ENCODE data around the gene JUND.

The JUND gene

GRCh38 chr19:18304208-18304457 lies 22.7 kb upstream of the JUND start:
- POLR2A ChIA-PET, result interaction anchor here (1.0 to 5.5 kb wide), 4 partner anchors 12 to 26 kb away, joined by 3 to 80 read pairs (median 11); partner anchors contain the start of genes JUND and LSM4
- no peak for DNase-seq (ENCODE audit: extremely low spot score)

GRCh38 chr19:18301718-18302111 lies 20.3 kb upstream of the JUND start:
- no peak for DNase-seq (ENCODE audit: extremely low spot score)
- POLR2A ChIA-PET, result interaction anchor here (0.7 to 5.5 kb wide), 3 partner anchors 18 to 115 kb away, joined by 3 to 80 read pairs (median 3); partner anchors contain the start of gene JUND
- CTCF ChIA-PET, result interaction anchor here (1.3 to 1.4 kb wide), 2 partner anchors 22 to 27 kb away, joined by 5 read pairs; no protein-coding TSS in a partner anchor
- TF ChIP-seq FOXA1 (IDR thresholded peaks at IDR 0.05) (no peak), HDGF (IDR thresholded peaks at IDR 0.05; ENCODE audit: borderline replicate concordance) (no peak), ZNF384 (IDR thresholded peaks at IDR 0.05) (no peak), FOXK2 (IDR thresholded peaks at IDR 0.05) (no peak), SUZ12 (IDR thresholded peaks at IDR 0.05) (no peak)

More at GRCh38 chr19:18304208-18304457, 22.7 kb upstream of the JUND start:
- CTCF ChIA-PET, result interaction anchor here (1.1 to 1.7 kb wide), 2 partner anchors 25 kb away, joined by 5 to 10 read pairs; no protein-coding TSS in a partner anchor
- TF ChIP-seq L3MBTL2 (conservative IDR thresholded peaks at IDR 0.05) (no peak), PKNOX1 (IDR thresholded peaks at IDR 0.05) (no peak), HDGF (IDR thresholded peaks at IDR 0.05; ENCODE audit: borderline replicate concordance) (no peak), FOXK2 (IDR thresholded peaks at IDR 0.05) (no peak), ZNF384 (IDR thresholded peaks at IDR 0.05) (no peak), ARNT (IDR thresholded peaks at IDR 0.05) (no peak), SP1 (IDR thresholded peaks at IDR 0.05) (no peak), TARDBP (IDR thresholded peaks at IDR 0.05) (no peak), CTBP1 (IDR thresholded peaks at IDR 0.05; ENCODE audit: borderline replicate concordance) (no peak), ELF4 (IDR thresholded peaks at IDR 0.05) (no peak), FOXM1 (IDR thresholded peaks at IDR 0.05; ENCODE audit: borderline replicate concordance) (no peak), FOXA1 (IDR thresholded peaks at IDR 0.05) (no peak)

GRCh38 chr19:18300930-18301717 lies 19.7 kb upstream of the JUND start:
- POLR2A ChIA-PET, result interaction anchor here (0.7 to 5.5 kb wide), 3 partner anchors 19 to 116 kb away, joined by 3 to 80 read pairs (median 3); partner anchors contain the start of gene JUND
- TF ChIP-seq FOXM1 (IDR thresholded peaks at IDR 0.05; ENCODE audit: borderline replicate concordance), result no peak
- TF ChIP-seq FOXK2 (IDR thresholded peaks at IDR 0.05), result no peak
- DNase-seq (ENCODE audit: extremely low spot score), result no peak

DNA sequence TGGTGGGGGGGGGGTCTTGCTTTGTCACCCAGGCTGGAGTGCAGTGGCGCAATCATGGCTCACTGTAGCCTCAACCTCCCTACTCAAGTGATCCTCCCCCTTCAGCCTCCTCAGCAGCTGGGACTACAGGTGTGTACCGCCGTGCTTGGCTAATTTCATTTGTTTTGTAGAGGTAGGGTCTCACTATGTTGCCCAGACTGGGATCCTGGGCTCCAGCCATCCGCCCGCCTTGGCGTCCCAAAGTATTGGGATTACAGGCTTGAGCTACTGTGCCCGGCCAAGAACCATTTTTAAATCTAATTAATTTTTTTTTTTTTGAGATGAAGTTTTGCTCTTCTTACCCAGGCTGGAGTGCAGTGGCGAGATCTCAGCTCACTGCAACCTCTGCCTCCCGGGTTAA lies 18.2 kb upstream of the JUND start:
- ChIA-PET POLR2A (interaction anchor here (1.1 kb wide), 1 partner anchor 22 kb away, joined by 3 read pairs; no protein-coding TSS in a partner anchor), CTCF (interaction anchor here (0.7 to 1.0 kb wide), 2 partner anchors 20 to 223 kb away, joined by 4 to 9 read pairs; no protein-coding TSS in a partner anchor)
- TF ChIP-seq BHLHE40 (IDR thresholded peaks at IDR 0.05; ENCODE audit: borderline replicate concordance), result no peak
- DNase-seq (ENCODE audit: extremely low spot score), result no peak

More at GRCh38 chr19:18300930-18301717, 19.7 kb upstream of the JUND start:
- CTCF ChIA-PET, result interaction anchor here (0.6 to 1.4 kb wide), 3 partner anchors 19 to 28 kb away, joined by 3 to 5 read pairs (median 5); no protein-coding TSS in a partner anchor

DNA sequence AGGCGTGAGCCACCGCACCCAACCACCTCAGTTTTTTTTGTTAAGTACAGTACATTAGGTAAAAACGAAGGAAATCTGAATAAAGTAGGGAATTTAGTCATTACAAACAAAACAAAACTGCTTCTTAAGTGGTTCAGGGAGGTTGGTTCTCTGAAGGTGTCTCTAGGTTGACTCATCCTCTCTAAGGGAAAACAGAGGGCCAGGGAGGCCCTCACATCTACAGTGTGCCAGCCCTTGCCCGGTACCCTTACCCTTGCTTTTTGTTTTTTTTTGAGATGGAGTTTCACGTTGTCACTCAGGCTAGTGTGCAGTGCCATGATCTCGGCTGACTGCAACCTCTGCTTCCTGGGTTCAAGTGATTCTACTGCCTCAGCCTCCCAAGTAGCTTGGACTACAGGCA lies 17.2 kb upstream of the JUND start:
- ChIA-PET CTCF (interaction anchor here (1.0 kb wide), 1 partner anchor 19 kb away, joined by 9 read pairs; no protein-coding TSS in a partner anchor), POLR2A (interaction anchor here (0.9 kb wide), 1 partner anchor 23 kb away, joined by 3 read pairs; no protein-coding TSS in a partner anchor)
- TF ChIP-seq NFRKB (IDR thresholded peaks at IDR 0.05) (no peak), HDGF (IDR thresholded peaks at IDR 0.05; ENCODE audit: borderline replicate concordance) (no peak), CTBP1 (IDR thresholded peaks at IDR 0.05; ENCODE audit: borderline replicate concordance) (no peak), ZNF384 (IDR thresholded peaks at IDR 0.05) (no peak), LEF1 (IDR thresholded peaks at IDR 0.05; ENCODE audit: borderline replicate concordance) (no peak), ELF4 (IDR thresholded peaks at IDR 0.05) (no peak), BHLHE40 (IDR thresholded peaks at IDR 0.05; ENCODE audit: borderline replicate concordance) (no peak), PKNOX1 (IDR thresholded peaks at IDR 0.05) (no peak), ARNT (IDR thresholded peaks at IDR 0.05) (no peak), FOXK2 (IDR thresholded peaks at IDR 0.05) (no peak), FOXA1 (IDR thresholded peaks at IDR 0.05) (no peak), SP1 (IDR thresholded peaks at IDR 0.05) (no peak)
- no peak for DNase-seq (ENCODE audit: extremely low spot score)

DNA sequence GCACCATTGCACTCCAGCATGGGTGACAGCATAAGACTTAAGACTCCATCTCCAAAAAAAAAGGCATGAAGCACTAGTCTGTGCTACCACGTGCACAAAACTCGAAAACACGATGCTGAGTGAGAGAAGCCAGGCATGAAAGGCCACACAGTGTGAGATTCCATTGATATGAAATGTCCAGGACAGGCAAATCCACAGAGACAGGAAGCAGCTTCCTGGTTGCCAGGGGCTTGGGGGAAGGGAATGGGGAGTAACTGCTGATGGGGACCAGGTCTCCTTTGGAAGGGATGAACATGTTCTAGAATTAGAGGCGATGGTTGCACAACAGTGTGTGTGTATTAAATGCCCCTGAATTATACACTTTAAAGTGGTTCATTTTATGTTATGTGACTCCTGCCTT lies 15.9 kb upstream of the JUND start:
- no peak for TF ChIP-seq FOXA1 (IDR thresholded peaks at IDR 0.05)
- no peak for TF ChIP-seq HDGF (IDR thresholded peaks at IDR 0.05; ENCODE audit: borderline replicate concordance)
- TF ChIP-seq ELF4 (IDR thresholded peaks at IDR 0.05), result no peak
- no peak for TF ChIP-seq SUZ12 (IDR thresholded peaks at IDR 0.05)
- TF ChIP-seq SP1 (IDR thresholded peaks at IDR 0.05), result no peak
- no peak for TF ChIP-seq CTBP1 (IDR thresholded peaks at IDR 0.05; ENCODE audit: borderline replicate concordance)
- TF ChIP-seq L3MBTL2 (conservative IDR thresholded peaks at IDR 0.05), result no peak; the same call in 1 of the 2 replicates
- TF ChIP-seq FOXK2 (IDR thresholded peaks at IDR 0.05), result no peak
- no peak for TF ChIP-seq TARDBP (IDR thresholded peaks at IDR 0.05)
- no peak for TF ChIP-seq ARNT (IDR thresholded peaks at IDR 0.05)
- ChIA-PET POLR2A (interaction anchor here (2.5 kb wide), 1 partner anchor 16 kb away, joined by 12 read pairs; the partner anchor contains the start of gene JUND), CTCF (no interaction called here)
- DNase-seq (ENCODE audit: extremely low spot score), result no peak

- ChIA-PET CTCF (no interaction called here), POLR2A (no interaction called here)
- DNase-seq (ENCODE audit: extremely low spot score), result no peak
- TF ChIP-seq BHLHE40 (IDR thresholded peaks at IDR 0.05; ENCODE audit: borderline replicate concordance), result no peak
- TF ChIP-seq FOXA1 (IDR thresholded peaks at IDR 0.05), result no peak
- TF ChIP-seq HDGF (IDR thresholded peaks at IDR 0.05; ENCODE audit: borderline replicate concordance), result no peak
- no peak for TF ChIP-seq L3MBTL2 (conservative IDR thresholded peaks at IDR 0.05)
- no peak for TF ChIP-seq TARDBP (IDR thresholded peaks at IDR 0.05)
- TF ChIP-seq SP1 (IDR thresholded peaks at IDR 0.05), result no peak
- no peak for TF ChIP-seq FOXK2 (IDR thresholded peaks at IDR 0.05)
- TF ChIP-seq FOXM1 (IDR thresholded peaks at IDR 0.05; ENCODE audit: borderline replicate concordance), result no peak
- TF ChIP-seq ZNF384 (IDR thresholded peaks at IDR 0.05), result no peak
- TF ChIP-seq PKNOX1 (IDR thresholded peaks at IDR 0.05), result no peak
- TF ChIP-seq ARNT (IDR thresholded peaks at IDR 0.05), result no peak
These were observed 13.6 kb upstream of the JUND start for GRCh38 chr19:18295034-18295451.
